NCI-H460 (cell line): ENCODE results near the gene ITPR1. TPM values are rescaled to one million over a fixed set of nuclear protein-coding genes. Genes with fewer than 3 reads are reported as not detected.
A peak's percentile ranks its signal among the peaks of the same experiment; 100 is the strongest.

Source experiments
- DNase-seq: peaks from one replicate; pipeline ENCODE4 v3.0.0-alpha.2; 2016; ENCODE audit warnings: low read depth; ENCODE audit errors: extremely low read depth
- total RNA-seq: library from RNA; depleted of rRNA; stranded (reverse); fragments of >200 nt; shearing (Covaris generic); gene quantifications from 2 replicates; pipeline ENCODE4 v1.2.3, GENCODE V29; 2014

ITPR1 gene
- total RNA-seq, 1 experiment from 2014 or later = 44.9 TPM

DNA sequence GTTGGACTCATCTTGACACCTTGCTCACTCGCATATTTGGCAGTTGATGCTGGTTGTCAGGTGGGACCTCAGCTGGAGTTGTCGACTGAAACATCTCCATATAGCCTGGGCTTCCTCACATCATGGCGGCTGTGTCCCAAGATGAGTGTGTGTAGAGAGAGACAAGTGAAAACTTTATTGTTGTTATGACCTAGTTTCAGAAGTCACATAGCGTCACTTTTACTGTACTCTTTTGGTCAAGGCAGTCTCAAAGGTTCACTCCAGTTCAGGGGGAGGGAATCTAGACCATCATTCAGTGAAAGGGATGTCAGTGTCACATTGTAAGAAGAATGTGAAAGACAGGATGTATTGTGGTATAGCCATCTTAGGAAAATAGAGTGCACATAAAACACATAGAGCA, 214.2 kb downstream of the ITPR1 start:
- no peak for DNase-seq

DNA sequence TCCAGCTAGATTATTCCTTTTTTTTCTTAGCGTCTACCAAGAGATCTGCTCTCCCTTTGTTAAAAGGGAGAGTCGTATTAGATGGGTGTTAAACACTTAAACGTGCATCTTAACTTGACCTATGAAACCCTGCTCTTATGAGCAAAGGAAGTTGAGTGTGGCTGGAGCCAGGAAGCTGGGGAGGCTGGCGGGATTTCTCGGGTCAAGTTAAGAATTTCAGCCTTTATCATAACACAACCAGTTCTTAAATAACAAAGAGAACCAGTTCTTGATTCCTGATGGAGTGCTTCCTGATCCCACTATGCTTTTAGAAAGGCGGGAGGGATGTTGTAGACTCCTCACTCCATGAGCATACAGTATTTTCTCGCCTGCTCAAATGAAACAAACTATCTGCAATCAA, 215.1 kb downstream of the ITPR1 start:
- DNase-seq = no peak

DNA sequence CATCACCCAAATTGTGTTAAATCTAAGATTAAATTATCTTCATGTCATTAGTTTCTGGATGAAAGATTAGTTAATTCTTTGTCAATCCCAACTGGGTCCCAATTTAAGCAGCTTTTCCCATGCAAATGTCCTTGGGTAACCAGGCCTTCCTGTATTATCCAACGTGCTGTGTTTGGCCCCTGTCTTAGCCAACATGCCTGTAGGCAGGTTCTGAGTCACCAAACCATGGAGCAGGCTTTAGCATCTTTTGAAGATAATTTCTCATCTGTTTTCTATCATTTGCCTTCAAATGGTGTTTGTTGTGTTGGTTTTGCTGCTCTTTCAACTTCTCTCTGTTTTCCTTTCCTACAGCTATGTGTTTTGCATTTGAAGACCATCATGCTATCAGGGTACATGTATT, 216.2 kb downstream of the ITPR1 start:
- no peak for DNase-seq

DNA sequence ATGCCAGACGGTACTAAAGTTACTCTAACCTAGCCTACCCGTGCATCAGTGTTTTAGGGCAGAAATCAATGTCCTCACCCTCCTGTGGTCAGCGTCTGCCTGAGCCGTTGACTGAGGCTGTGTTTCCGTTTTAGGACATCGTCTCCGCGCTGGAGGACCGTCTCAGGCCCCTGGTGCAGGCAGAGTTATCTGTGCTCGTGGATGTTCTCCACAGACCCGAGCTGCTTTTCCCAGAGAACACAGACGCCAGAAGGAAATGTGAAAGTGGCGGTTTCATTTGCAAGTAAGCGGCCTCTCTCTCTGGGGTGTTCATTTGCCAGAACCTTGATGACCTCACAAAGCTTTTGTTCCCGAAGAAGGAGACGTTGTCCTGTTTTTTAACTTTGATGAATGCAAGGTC, 217.0 kb downstream of the ITPR1 start:
- no peak for DNase-seq

DNA sequence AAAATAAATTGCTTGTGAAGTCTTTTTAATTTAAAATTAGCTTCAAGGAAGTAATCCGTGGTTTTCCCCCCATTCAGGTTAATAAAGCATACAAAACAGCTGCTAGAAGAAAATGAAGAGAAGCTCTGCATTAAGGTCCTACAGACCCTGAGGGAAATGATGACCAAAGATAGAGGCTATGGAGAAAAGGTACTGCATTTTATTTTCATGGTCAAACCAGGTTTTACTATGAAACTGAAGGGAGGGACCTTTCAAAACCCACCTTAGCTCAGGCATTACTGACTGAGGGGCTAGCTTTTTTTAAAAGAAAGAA, 218.5 kb downstream of the ITPR1 start:
- DNase-seq = no peak

DNA sequence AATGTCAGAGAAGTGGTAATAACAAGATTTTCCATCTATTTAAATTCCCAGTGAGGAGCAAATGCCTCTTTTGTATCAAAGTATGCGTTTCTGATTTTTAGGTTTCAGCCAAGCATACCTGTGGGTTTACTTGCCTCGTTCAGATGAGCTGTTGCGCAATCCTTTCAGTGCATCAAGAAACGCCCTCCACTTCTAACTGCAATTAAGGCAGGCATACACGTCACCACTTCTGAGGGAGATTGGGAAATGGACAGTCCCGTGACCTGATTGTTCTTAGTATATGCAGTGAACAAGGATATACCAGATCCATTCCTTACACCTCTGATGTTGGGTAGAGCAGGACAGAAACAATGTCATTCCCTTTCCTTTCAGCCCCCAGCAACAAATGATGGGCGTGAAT, 219.0 kb downstream of the ITPR1 start:
- DNase-seq = no peak

DNA sequence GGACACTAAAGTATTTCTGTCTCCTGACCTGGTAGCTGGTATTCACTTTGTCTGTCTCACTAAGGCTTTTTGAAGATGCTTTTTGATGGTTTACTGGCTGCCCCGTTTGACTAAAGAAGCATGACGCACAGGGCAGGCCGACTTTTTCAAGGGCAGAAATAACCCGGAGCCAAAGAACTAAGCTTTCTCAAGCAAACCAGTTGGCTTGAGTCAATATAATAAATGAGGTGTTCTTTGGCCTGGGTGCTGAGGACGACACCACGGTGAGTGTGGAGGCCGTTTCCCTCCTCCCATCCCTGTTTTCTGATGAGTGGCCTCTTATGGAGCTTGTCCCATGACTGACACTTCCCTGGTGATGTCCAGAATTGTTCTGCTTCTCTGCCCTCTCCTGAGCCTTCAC, 220.9 kb downstream of the ITPR1 start:
- no peak for DNase-seq

DNA sequence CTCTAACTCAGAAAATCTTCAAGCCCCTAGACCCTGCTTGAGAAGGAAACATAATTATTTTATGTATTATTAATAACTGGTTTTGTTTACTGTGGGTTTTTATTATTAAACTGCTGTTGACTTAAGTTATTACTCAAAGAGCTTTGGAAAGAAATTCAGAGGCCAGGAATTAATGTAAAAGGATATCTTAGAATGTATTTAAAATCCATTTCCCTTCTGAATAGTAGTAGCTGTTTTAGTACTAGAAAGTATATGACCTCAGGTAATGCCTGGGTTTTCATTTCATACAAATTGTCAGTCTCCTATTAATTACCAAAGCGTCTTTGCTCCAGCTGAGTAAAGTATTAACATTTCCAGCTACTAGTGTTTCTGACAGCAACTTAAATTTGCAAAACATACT, 223.1 kb downstream of the ITPR1 start:
- no peak for DNase-seq

DNA sequence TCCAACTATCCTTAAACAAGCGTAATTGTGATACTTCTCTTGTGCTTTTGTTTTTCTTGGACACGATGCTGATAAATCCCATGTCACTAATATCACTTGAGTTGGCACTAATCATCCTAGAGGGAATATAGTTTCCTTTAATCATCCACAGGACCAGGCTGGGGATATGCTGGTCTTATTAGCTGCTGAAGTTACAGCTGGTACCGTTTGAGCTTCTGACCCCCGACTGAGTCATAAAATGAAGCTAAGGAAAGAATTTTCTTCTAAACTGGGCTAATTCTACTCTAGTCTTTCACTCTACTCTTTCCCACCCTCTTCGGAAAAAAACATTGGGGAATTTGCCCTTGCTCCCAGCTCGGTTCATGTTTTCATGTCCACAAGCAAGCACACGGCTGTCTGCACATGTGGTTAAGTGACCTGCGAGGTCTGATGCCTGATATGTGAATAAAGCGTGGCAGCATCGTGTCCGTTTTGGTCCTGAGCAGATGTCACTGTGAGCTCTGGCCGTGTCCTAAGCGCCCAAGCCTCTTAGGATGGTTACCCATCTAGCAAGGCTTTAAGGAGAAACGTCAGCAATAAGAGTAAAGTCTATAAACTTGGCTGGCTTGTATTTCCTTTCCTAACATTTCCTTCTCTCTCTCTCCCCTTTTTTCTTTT, 223.7 kb downstream of the ITPR1 start:
- no peak for DNase-seq

DNA sequence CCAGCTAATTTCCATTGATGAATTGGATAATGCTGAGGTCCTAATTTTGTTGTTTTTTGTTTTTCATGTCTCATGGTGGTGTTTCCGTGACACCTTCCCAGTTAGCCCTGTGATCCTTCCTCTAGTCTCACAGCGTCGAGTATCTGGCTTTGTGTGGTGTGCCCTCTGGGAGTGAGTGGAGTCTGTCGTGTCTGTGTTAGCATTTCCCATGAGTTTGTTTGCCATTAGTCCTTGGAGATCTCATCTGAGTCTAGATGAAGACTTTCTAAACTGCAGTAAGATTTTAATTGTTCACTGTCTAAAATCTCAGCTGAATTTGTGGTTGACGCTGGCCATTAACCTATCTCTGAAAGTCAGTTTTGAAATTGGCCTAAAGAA, 224.2 kb downstream of the ITPR1 start:
- DNase-seq = no peak

DNA sequence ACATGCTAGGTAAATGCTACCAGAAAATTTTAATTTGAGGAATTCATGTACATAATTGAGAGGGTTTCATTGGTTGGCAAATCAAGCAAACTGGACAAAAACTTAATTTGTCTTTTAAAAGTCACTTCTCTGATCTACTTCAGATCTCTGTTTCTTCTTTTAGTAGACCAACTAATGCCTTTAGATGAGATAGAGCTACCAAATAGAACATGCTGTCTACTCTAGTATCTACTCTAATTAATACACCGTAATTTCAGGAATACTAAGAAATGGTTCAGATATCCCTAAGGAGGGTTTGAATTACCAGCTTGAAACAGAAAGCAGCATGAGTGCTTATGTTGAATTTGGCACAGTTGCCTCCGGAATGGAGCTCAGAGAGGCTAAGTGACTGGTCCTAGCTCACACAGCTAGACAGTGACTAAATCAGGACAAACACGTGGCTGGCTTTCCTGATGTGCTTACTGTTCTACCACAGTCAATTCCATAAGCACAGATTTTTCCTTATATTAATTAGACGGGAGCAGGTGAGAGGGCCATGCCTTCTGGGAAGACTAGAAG, 225.1 kb downstream of the ITPR1 start:
- DNase-seq = no peak

DNA sequence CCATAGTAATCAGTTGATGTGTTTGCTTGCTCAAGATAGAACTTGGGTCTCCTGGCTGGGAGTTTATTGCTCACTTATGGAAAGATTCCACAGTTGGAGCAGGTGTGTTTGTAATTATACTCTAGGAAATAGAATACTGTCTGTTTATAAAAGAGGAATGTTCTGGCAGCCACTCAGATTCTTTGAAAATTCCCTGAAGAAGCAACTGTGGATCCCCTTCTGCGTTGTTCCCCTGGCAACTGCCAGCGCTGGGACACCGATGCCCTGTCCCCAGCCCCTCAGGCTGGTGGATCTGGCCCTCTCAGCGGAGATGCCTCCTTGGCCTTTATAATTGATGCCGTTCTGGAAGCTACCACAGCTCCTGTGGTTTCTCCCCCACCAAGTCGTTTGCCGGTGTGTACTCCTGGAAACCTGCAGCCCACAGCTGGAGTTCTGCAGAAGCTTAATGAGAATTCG, 225.9 kb downstream of the ITPR1 start:
- no peak for DNase-seq

DNA sequence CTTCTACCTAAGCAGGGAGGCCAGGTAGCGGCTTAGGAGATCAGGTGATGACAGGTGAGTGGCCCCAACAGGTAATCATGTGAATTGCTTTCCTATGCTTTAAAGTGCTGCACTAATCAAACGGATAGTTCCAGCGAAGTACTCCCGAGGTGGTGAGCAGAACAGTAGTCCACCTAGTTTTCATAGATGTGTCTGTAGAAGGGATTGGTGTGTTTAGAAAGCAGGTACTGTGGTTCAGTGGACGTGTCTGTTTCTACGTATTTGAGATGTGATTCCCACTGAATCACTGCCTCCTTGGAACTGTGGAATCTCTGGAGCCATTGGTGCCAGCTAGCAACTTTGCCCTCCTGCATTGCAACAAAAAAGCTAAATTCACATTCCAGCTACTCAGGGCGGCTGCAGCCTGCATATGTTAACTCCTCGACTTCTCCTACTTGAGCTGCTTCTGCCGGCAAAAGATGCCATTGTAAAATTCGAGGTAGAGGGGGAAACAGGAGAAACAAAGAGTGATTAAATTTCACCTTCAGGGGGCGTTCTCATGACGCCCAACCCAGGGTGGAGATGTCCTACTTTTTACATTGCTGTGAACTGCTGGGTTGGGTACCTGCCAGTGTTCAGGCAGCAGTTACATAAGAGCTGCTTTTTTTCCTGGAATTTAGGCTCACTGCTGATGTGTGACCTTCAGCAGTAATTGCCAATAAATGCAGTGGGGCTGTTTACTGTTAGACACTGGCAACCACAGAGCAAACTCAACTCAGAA, 227.3 kb downstream of the ITPR1 start:
- DNase-seq = peak; percentile 45

DNA sequence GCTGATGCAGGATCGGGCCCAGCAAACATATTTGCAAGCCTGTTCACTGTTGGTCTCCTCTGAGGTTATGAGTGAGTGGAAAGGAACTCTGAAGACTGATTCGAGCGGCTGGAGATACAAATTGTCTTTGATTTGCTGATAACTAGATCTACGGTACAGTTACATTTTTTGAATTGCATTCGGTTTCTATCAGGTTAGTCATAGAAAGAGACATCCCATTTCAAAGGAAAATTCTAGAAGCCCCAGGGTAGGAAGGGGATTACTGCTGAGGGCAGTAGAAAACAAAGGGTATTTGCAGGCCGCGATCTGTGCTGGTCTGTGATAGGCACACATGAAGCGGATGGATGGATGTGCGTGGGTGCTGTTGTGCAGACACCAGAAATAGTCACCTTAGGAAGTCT, 228.4 kb downstream of the ITPR1 start:
- DNase-seq = no peak

DNA sequence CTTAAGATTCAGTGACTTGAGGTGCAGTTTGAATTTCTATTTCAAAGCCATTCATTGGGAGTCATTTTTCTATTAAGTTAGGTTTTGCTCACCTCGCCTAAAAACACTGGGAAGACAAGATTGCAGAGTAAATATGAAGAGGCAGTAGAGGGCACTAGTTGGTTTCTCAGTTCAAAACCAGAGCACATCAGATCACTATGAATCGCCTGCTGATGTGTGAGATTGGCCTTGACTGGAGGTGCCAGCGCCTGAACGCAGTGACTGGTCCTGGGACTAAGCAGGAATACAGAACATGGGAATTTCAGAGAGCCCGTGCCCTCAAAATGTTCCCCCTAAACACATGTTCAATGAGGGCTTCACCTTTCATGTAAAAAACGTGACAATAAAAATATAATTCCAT, 229.0 kb downstream of the ITPR1 start:
- DNase-seq = peak; percentile 78

DNA sequence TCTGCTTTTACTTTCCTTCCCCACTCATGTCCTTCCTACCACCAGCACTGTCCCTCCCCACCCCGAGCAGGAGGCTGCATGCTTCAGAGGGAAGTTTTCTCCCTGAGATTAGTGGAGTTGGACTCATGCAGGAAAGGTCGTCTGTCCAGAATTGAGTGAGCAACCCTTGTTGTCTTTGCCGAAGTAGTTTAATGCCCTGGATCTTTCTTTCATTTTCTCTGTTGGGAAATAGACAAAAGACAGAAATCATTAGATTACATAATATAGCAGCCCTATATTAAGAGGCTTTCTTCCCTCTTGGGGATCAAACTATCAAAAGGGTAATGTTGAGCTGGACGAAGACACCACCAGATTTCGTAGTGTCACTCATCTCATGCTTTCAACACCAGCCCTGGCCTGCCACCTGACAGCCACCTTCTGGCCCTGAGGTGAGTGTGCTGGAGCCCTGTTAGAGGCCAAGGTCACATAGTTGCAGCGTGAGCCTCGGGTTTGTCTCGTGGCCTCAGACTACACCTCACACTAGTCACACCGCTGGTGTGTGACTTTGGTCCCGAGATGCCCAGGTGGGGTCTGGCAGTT, 231.0 kb downstream of the ITPR1 start:
- DNase-seq = no peak

DNA sequence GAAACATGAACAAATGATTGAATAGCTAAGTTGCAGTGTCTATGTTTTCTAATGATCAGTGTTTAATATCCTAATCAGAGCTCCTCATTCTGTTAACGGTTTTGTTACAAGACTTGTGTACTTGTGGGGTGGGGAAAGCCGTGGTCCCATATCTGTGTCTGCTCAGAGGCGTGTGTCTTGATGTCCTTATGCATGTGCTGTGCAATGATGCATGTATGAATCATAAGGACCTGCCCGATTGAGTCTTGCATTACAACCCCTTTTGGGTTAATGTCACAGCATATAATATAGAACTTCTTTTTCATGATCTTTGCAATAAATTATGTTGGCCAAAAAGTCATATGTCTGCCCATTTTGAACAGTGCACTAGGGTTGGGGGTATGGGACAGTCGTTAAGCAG, 233.4 kb downstream of the ITPR1 start:
- no peak for DNase-seq

DNA sequence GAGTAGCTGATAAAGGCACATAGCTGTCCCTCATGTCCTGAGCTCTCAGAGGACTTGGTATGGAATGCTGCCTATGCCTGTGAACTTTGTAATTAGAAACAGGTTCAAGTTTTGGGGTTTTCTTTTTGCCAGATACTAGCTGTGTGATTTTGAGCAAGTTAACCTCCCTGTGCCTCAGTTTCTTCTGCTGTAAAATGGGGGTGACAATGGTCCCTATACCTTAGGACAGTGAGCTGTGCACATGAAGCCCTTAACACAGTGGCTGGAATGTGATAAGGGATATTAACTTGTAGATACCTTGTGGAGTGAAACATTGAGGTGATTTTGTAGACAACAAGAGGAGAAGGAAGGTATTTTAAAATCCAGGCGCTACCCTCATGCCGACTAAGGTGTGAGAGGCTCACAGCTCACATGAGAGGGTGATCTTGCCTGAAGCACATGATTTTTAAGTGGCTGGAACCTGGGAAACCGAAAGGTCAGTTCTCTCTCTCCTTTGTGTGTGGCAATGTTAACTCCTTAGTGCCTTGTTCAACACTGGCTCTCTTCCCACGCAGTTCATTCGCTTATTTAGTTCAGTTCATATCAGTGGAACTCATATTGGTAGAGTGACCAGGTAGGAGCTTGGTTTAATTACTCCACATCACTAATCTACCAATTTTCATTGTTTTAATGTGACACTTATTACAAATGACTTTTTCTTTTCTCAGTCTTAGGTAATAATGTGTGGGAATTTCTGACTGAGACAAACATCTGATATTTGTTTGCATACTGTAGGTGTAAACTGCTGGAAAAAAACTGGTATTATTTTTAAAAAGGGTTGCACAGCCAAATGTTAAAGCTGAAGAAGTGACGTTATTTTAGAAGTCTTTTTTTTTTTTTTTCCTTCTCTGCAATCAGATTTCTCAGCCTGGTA, 236.2 kb downstream of the ITPR1 start:
- no peak for DNase-seq

DNA sequence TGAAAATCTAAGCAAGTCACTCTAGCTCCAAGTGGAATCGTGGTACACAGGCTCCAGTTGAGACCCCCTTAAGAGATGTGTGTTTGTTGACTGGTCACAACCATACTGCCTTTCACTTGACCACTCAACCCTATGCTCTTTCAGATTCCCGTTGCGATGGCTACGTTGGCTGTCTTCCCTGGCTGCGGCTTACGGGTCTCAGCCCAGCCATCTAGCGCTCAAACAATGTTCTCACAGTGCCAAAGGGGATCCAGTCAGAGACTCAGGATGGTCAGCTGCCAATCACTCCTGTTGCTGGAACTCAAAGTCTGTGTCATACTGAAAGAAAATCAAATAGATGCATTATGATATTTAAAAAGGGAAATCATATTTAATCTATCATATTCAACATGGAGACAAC, 237.6 kb downstream of the ITPR1 start:
- no peak for DNase-seq

DNA sequence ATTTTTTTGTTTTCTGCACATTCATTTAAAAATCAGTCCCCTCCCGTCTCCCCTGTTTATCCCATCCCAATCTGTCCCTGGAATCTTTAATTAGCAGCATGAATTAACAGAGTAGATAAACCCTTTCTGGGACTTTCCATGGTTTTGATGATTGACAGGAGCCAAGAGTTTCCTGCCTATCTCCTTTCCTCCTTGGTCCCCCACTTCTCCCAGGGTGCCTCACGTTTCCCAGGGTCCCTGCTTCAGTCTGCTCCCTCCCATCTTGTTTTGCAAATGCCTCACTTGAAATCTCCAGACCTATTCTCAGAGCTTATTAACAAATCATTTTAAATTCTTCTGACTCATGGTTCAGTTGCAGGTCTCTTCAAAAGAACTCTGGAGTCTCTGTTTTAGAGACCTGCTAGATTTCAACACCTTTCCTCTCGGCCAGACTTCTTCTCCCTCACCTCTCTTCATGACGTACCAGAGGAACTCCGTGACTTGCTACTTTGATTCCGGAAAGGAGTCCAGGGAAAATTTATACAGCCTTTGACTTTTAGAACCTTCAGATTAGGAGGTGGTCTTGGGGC, 238.5 kb downstream of the ITPR1 start:
- DNase-seq = no peak

DNA sequence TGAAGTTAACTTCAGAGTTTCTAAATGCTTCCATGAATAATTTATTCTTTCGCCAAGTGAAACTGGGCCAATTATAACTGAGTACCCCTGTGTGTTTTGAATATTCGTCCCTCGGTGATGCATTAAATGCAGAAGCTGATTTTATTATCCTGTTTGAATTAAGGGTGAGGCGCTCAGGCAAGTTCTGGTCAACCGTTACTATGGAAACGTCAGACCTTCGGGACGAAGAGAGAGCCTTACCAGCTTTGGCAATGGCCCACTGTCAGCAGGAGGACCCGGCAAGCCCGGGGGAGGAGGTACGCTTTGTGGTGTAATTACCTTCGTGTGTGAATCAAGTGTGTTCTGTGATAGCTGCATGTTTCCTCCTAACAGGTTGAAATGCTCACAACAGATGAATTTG, 239.8 kb downstream of the ITPR1 start:
- no peak for DNase-seq
